ENCODE results near the gene OR1K1. TPM values are rescaled to one million over a fixed set of nuclear protein-coding genes. Genes with fewer than 3 reads are reported as not detected.
"Not testable (repeated sequence)": the region's sequence is repeated elsewhere in the genome, so short reads cannot be mapped to it uniquely, and the experiment has no call there.

Gene OR1K1
- total RNA-seq, 1 donor from 2014 or later = not detected

DNA sequence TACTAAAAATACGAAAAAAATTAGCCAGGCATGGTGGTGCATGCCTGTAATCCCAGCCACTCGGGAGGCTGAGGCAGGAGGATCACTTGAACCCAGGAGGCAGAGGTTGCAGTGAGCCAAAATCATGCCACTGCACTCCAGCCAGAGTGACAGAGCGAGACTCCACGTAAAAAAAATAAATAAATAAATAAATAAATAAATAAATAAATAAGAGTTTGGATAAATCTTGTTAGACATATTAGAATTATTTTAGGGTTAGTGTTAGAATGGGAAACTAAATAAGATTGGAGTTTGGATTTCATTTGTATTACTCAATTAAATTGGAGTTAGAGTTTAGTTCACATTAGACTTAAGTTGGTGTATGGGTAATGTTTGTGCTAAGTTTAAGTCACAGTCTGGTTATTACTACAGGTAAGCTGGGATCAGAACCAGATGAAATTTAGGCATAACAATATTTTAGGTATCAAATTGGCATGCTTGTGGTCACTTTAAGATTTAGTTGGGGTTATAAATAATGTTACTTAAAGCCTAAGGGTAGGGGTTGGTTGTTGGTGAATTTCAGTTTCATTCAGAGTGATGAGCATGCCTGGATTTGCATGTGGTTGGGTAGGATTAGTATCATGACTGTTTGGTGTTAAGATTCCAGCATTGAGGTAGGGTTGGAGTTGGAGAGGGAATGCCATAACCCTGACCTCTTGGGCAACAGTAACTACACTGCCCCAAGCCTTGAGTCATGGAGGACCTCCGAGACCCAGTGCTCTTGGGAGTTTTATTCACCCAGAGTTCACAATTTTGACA is 7.9 kb upstream of the OR1K1 start:
- H3K4me3 Mint-ChIP-seq = no peak overlapping the region
- no peaks in the 10 kb centered on the region for H3K36me3 Mint-ChIP-seq (ENCODE audit: low read depth)
- H3K9me3 Mint-ChIP-seq = peaks cover 4% of the 10 kb centered on the region
- no peak for DNase-seq (ENCODE audit: low spot score)
- H3K27ac Mint-ChIP-seq = no peak overlapping the region
- intact Hi-C loops (cut with micrococcal nuclease) = no loop called here
- H3K4me1 Mint-ChIP-seq (ENCODE audit: low read depth) = no peaks in the 10 kb centered on the region
- H3K27me3 Mint-ChIP-seq (ENCODE audit: insufficient read depth) = no peaks in the 10 kb centered on the region

DNA sequence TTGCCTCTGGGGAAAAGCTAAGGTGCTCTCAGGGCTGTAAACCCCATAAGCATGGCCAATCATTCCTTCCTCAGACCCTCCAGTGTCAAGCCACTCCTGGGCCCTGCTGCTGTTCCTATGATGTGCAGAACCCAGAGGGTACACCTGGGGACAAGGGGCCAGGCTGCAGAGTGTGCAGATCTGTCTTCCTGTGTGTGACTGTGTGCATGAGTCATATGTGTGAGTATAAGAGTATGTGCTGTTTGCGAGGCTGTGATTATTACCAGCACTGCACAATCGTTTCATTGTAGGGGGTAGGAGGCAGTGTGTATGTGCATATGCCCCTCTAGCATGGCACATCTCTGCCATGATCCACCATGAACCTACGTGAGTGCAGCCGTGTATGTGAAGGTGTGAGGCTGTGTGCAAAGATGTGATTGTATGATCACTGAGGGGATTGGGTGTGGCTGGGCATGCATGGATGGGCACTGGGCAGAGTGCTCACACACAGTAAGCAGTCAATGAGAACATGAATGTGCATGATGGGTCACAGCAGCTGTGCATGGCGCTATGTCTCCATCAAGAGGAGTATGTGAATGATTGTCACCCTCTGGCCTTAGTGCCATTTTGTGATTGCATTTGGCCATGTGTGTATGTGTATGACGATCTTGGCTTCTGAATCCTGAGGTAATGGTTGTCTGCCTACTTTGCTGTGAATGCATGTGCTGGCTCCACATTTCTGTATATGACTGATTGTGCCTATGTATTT is 2.4 kb upstream of the OR1K1 start:
- H3K27me3 Mint-ChIP-seq (ENCODE audit: insufficient read depth) = peaks cover 7% of the 10 kb centered on the region
- H3K9me3 Mint-ChIP-seq = peaks cover 4% of the 10 kb centered on the region
- no peaks in the 10 kb centered on the region for H3K4me1 Mint-ChIP-seq (ENCODE audit: low read depth)
- H3K36me3 Mint-ChIP-seq (ENCODE audit: low read depth) = no peaks in the 10 kb centered on the region
- intact Hi-C loops (cut with micrococcal nuclease) = no loop called here
- no peak for DNase-seq (ENCODE audit: low spot score)
- H3K27ac Mint-ChIP-seq = no peak overlapping the region
- no peak overlapping the region for H3K4me3 Mint-ChIP-seq

DNA sequence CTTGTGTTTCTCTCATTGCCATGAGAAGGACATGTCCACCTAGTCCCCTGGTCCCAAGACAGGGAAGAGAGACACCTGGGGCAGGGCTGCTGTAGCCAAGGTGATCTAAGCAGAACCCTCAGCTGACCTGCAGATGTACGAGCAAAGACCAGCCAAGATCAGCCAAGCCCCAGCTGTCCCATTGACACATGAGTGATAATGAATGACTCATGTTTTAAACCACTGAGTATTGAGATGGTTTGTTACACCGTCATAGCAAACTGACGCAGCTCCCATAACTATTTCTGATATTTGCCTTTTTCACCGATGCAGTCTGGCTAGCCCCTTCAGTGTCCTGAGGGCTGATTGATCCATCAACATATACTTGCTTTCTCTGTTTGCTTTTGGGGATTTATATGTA is 6.7 kb downstream of the OR1K1 start:
- Mint-ChIP-seq H3K4me1 (ENCODE audit: low read depth) (peaks cover 31% of the 10 kb centered on the region), H3K27me3 (ENCODE audit: insufficient read depth) (peaks cover 2% of the 10 kb centered on the region), H3K36me3 (ENCODE audit: low read depth) (peaks cover 2% of the 10 kb centered on the region), H3K4me3 (no peak overlapping the region), H3K27ac (peak overlapping the region; percentile 57), H3K9me3 (peaks cover 7% of the 10 kb centered on the region)
- intact Hi-C loops (cut with micrococcal nuclease) = loop anchor here (1.0 to 5.0 kb wide), 8 partner anchors 40 to 1914 kb away; partner anchors contain the start of genes MRRF and RBM18
- DNase-seq (ENCODE audit: low spot score) = no peak

DNA sequence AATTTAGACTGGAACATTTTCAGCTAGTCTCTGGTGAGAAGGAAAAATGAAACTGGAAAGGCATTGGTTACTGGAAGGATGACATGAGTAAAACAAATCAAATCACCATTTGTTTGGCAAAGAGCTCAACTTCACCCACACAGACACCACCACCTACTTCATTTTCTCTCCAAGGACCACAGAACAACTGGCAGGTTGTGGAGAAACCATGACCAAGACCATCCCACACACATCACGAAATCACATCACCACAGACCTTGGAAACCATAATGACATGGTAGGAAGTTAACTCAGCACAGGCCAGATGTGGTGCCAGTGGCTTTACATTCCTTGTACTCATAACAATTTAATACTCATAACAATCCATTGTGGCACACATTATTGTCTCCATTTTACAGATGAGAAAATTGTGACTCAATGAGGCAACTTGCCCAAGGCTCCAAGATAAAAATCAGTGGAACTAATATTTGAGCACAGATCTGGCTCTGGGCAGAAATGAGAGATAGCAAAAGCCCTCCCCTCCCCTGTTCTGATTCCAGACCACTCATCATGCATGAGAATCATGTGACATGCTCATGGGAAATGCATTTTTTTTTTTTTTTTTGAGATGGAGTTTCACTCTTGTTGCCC is 7.5 kb downstream of the OR1K1 start:
- intact Hi-C loops (cut with micrococcal nuclease) = loop anchor here (1.0 to 5.0 kb wide), 8 partner anchors 39 to 1915 kb away; partner anchors contain the start of genes MRRF and RBM18
- H3K9me3 Mint-ChIP-seq = peaks cover 7% of the 10 kb centered on the region
- H3K27me3 Mint-ChIP-seq (ENCODE audit: insufficient read depth) = no peaks in the 10 kb centered on the region
- peaks cover 31% of the 10 kb centered on the region for H3K4me1 Mint-ChIP-seq (ENCODE audit: low read depth)
- DNase-seq (ENCODE audit: low spot score) = peak; percentile 34
- no peak overlapping the region for H3K4me3 Mint-ChIP-seq
- H3K27ac Mint-ChIP-seq = peak overlapping the region; percentile 57
- H3K36me3 Mint-ChIP-seq (ENCODE audit: low read depth) = peaks cover 2% of the 10 kb centered on the region

DNA sequence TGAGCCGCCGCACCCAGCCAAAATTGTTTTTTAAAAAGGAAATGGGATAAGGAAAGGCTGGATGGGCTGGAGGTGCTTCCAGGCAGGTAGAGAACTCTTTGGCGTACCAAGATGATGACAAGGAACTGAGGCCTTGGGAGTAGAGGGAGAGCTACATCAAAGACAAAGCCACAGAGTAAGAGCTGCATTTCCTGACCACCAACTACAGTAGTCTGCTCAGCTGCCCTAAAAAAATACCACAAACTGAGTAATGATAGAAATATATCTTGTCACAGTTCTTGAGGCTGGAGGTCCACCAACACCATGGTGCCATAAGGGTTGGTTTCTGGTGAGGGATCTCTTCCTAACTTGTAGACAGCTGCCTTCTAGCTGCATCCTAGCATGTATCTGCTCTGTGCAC is 8.2 kb downstream of the OR1K1 start:
- intact Hi-C loops (cut with micrococcal nuclease) = loop anchor here (5.0 kb wide), 1 partner anchor 1916 kb away; no protein-coding TSS in a partner anchor
- H3K27me3 Mint-ChIP-seq (ENCODE audit: insufficient read depth) = no peaks in the 10 kb centered on the region
- H3K4me3 Mint-ChIP-seq = no peak overlapping the region
- DNase-seq (ENCODE audit: low spot score) = no peak
- peaks cover 7% of the 10 kb centered on the region for H3K9me3 Mint-ChIP-seq
- peaks cover 2% of the 10 kb centered on the region for H3K36me3 Mint-ChIP-seq (ENCODE audit: low read depth)
- peaks cover 31% of the 10 kb centered on the region for H3K4me1 Mint-ChIP-seq (ENCODE audit: low read depth)
- no peak overlapping the region for H3K27ac Mint-ChIP-seq

DNA sequence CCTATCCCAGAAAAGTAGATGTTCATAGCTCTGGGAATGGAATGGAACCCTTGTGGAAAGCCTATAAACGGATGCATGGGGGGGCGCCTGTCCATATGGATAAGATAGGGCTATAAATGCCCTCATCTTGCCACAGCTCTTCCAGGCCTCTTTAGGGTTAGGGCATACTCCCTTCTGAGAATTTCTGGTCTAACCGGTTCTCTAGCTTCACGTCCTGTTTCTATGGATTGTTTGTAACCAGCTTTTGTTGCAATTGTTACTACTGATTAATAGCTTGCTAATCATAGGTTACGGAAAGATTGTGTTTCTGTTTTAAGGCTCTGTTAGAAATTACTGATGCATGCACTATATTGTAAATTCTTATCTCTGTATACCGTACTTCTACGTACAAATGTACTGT is 9.3 kb downstream of the OR1K1 start:
- H3K27me3 Mint-ChIP-seq (ENCODE audit: insufficient read depth); DNase-seq (ENCODE audit: low spot score); H3K4me3 Mint-ChIP-seq; H3K9me3 Mint-ChIP-seq; H3K27ac Mint-ChIP-seq; H3K36me3 Mint-ChIP-seq (ENCODE audit: low read depth): not testable (repeated sequence)
- intact Hi-C loops (cut with micrococcal nuclease) = loop anchor here (5.0 kb wide), 1 partner anchor 1917 kb away; no protein-coding TSS in a partner anchor
- peaks cover 31% of the 10 kb centered on the region for H3K4me1 Mint-ChIP-seq (ENCODE audit: low read depth)

DNA sequence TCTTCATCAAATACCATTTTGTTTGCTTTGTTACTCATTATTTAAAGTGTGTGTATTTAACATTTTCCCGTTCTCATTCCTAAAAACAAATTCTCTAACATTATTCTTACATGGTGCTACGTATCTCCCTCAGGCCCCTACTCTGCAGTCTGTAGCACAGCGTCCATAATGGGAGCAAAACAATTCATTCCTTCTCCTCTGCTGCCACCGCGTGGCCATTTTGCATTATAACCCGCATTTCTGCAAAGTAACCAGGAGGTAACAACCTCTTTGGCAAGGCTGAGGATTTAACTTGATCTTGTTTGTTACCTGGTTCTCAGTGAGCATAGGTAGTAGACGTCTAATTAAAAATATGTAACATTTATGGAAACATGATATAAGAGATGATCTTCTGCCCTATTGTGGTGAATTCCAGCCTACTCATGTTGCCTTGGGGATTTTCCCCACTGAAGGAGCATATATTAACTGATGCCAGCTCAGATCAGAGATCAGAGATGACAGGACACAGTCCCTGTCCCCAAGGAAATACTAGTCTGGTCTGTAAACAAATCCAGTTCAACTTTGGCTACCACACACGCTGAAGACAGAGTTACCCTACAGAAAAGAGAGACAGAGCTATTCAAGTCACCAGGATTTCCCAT is 10.5 kb downstream of the OR1K1 start:
- H3K4me1 Mint-ChIP-seq (ENCODE audit: low read depth) = peaks cover 34% of the 10 kb centered on the region
- intact Hi-C loops (cut with micrococcal nuclease) = loop anchor here (1.0 to 2.0 kb wide), 10 partner anchors 18 to 715 kb away; partner anchors contain the start of genes MORN5, NDUFA8 and PDCL
- peaks cover 4% of the 10 kb centered on the region for H3K36me3 Mint-ChIP-seq (ENCODE audit: low read depth)
- H3K9me3 Mint-ChIP-seq = peaks cover 7% of the 10 kb centered on the region
- H3K27ac Mint-ChIP-seq = no peak overlapping the region
- no peaks in the 10 kb centered on the region for H3K27me3 Mint-ChIP-seq (ENCODE audit: insufficient read depth)
- no peak overlapping the region for H3K4me3 Mint-ChIP-seq
- DNase-seq (ENCODE audit: low spot score) = peak; percentile 59

DNA sequence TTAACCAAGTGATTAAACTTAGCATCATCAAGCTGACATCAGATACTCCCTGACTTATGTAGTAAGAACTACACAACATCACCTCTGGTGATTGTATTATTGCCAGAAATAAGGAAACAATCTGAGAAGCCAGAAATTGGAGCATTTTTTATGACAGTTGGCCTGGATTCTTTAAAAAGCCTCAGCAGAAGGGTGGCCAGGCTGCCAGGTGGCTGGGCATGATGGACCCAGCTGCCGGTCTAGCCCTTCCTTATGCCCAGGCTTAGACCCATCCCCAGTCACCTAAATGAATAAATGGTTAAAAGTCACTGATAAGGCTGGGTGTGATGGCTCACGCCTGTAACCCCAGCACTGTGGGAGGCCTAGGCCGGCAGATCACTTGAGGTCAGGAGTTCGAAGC is 12.8 kb downstream of the OR1K1 start:
- Mint-ChIP-seq H3K9me3 (no peaks in the 10 kb centered on the region), H3K27ac (no peak overlapping the region), H3K4me1 (ENCODE audit: low read depth) (peaks cover 38% of the 10 kb centered on the region), H3K4me3 (no peak overlapping the region), H3K27me3 (ENCODE audit: insufficient read depth) (no peaks in the 10 kb centered on the region), H3K36me3 (ENCODE audit: low read depth) (peaks cover 6% of the 10 kb centered on the region)
- DNase-seq (ENCODE audit: low spot score) = no peak
- intact Hi-C loops (cut with micrococcal nuclease) = no loop called here

DNA sequence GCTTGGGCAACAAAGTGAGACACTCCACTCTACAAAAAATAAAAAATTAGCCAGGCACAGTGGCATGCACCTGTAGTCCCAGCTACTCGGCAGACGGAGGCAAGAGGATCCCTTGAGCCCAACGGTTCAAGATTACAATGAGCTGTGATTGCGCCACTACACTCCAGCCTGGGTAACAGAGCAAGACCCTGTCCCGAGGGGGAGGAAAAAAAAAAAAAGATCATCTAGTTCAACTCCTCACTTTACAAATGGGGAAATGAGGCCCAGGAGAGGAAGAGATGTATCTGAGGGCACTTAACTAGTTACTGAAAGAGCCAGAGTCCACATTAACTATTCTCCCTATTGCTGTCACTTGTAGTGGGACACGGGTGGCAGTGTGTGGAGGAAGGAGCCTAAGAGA is 14.6 kb downstream of the OR1K1 start:
- Mint-ChIP-seq H3K36me3 (ENCODE audit: low read depth) (peaks cover 6% of the 10 kb centered on the region), H3K4me1 (ENCODE audit: low read depth) (peaks cover 24% of the 10 kb centered on the region), H3K9me3 (no peaks in the 10 kb centered on the region), H3K27me3 (ENCODE audit: insufficient read depth) (no peaks in the 10 kb centered on the region), H3K27ac (no peak overlapping the region), H3K4me3 (no peak overlapping the region)
- no peak for DNase-seq (ENCODE audit: low spot score)
- intact Hi-C loops (cut with micrococcal nuclease) = no loop called here

DNA sequence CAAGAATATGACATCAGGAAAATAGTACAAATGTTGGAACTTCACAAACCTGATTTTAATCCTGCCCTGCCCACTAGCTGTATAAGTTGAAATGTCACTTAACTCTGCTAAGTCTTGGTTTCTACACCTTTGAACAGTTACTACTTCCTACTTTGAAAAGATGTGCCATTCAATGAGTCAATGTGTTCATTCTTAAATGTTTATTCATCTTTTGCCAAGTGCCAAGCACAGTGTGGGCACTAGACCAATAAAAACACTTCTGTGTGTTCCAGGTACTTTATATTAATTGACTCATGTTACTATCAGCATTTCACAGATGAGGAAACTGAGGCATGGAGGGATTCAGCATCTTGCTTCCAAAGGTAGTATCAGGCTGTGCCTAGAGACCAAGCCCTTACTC is 15.6 kb downstream of the OR1K1 start:
- H3K36me3 Mint-ChIP-seq (ENCODE audit: low read depth) = peaks cover 12% of the 10 kb centered on the region
- no peaks in the 10 kb centered on the region for H3K9me3 Mint-ChIP-seq
- peaks cover 28% of the 10 kb centered on the region for H3K4me1 Mint-ChIP-seq (ENCODE audit: low read depth)
- no peaks in the 10 kb centered on the region for H3K27me3 Mint-ChIP-seq (ENCODE audit: insufficient read depth)
- DNase-seq (ENCODE audit: low spot score) = no peak
- H3K27ac Mint-ChIP-seq = no peak overlapping the region
- peak overlapping the region; percentile 74 for H3K4me3 Mint-ChIP-seq
- intact Hi-C loops (cut with micrococcal nuclease) = no loop called here

DNA sequence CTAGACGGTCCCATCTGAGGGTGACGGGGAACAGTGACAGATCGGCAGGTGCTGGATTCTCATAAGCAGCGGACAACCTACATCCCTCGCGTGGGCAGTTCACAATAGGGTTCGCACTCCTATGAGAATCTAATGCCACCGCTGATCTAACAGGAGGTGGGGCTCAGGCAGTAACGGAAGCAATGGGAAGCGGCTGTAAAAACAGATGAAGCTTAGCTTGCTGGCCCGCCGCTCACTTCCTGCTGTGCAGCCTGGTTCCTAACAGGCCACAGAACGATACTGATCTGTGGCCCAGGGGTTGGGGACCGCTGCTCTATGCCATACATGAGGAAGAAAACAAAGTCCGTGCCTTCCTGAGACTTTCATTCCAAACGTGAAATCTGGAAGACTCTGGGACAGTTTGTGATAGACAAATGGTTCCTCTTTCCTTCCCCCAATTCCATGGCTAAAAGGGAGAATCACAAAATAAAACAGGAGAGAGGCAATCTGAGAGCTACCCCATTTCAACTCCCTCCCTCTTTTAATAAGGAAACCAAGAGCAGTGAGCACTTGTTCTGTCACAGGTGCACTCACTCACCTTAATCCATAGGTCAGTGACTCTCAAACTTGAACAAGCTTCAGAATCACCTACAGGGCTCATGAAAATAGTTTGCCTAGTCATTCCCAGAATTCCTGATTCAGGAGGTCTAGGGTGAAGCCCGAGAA is 16.4 kb downstream of the OR1K1 start:
- peak; percentile 24 for DNase-seq (ENCODE audit: low spot score)
- H3K36me3 Mint-ChIP-seq (ENCODE audit: low read depth) = peaks cover 16% of the 10 kb centered on the region
- H3K9me3 Mint-ChIP-seq = no peaks in the 10 kb centered on the region
- H3K27ac Mint-ChIP-seq = peak overlapping the region; percentile 82
- intact Hi-C loops (cut with micrococcal nuclease) = no loop called here
- H3K4me1 Mint-ChIP-seq (ENCODE audit: low read depth) = peaks cover 28% of the 10 kb centered on the region
- no peaks in the 10 kb centered on the region for H3K27me3 Mint-ChIP-seq (ENCODE audit: insufficient read depth)
- peak overlapping the region; percentile 74 for H3K4me3 Mint-ChIP-seq

DNA sequence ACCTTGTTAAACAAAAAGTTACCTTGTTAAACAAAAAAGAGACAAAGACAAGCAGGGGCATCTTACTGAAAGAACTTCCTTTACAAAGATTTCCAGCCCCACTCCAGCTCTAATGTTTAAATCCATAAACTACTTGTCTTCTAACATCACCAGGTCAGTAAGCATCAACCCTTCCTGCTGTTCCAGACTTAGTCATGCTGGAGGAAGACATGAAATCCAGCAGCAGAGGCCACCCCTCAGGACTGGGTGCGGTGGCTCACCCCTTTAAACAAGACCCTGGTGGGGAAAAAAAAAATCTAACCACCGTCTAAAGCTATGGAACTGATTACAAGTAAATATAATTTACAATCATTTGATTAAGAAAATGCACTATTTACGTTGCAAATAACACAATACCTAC is 19.4 kb downstream of the OR1K1 start:
- no peaks in the 10 kb centered on the region for H3K27me3 Mint-ChIP-seq (ENCODE audit: insufficient read depth)
- no peaks in the 10 kb centered on the region for H3K9me3 Mint-ChIP-seq
- H3K4me3 Mint-ChIP-seq = no peak overlapping the region
- peaks cover 49% of the 10 kb centered on the region for H3K4me1 Mint-ChIP-seq (ENCODE audit: low read depth)
- intact Hi-C loops (cut with micrococcal nuclease) = no loop called here
- peaks cover 31% of the 10 kb centered on the region for H3K36me3 Mint-ChIP-seq (ENCODE audit: low read depth)
- no peak for DNase-seq (ENCODE audit: low spot score)
- H3K27ac Mint-ChIP-seq = no peak overlapping the region

All from activated T-helper 1 cell treated with anti-CD3 and anti-CD28 coated beads, Interleukin-12 subunit alpha, Interleukin-12 subunit beta, Interleukin-2, Interleukin-4 antibody, amounts not matched to agents 30 ng/mL and 10 ng/mL and 1 ng/mL, durations not matched to agents 14 hours and 24 hours and 36 hours (primary cell).